Esophagus squamous epithelium (tissue), 5 donors: Measurements from ENCODE around the gene EEF1A1. TPM values are rescaled to one million over a fixed set of nuclear protein-coding genes. Genes with fewer than 3 reads are reported as not detected.

ENCODE experiments used
- DNase-seq: peaks from one replicate; lab custom pipeline; 2025; lab: John Stamatoyannopoulos, UW
- H3K27ac ChIP-seq, 4 donors: fragments of 200-600 bp; sonication (generic); one replicate each; pipeline ENCODE4 v1.5.1; 2016 to 2019; ENCODE audit warnings: mild to moderate bottlenecking in 1 of 4
- H3K27me3 ChIP-seq, 4 donors: fragments of 200-600 bp; sonication (generic); 1 replicate in 3 of 4; 2 replicates in 1 of 4; pipeline versions ENCODE4 v1.5.1 to v1.6.0; 2017 to 2021; ENCODE audit warnings: antibody characterized with exemption in 1 of 4
- H3K36me3 ChIP-seq, 3 donors: fragments of 200-600 bp; sonication (generic); one replicate each; pipeline ENCODE4 v1.5.1; 2016 to 2019
- H3K4me1 ChIP-seq, 3 donors: fragments of 200-600 bp; sonication (generic); one replicate each; pipeline ENCODE4 v1.5.1; 2017 to 2019
- H3K4me3 ChIP-seq, 4 donors: fragments of 200-600 bp; sonication (generic); 1 replicate in 3 of 4; 2 replicates in 1 of 4; pipeline ENCODE4 v1.5.1; 2016 to 2019; ENCODE audit warnings: mild to moderate bottlenecking in 2 of 4, moderate library complexity in 1 of 4
- H3K9me3 ChIP-seq, 3 donors: fragments of 200-600 bp; sonication (generic); one replicate each; pipeline ENCODE4 v1.5.1; 2016 to 2019
- POLR2A ChIP-seq, 4 donors: fragments of 450-650 bp; IDR thresholded peaks; one replicate each; pipeline ENCODE4 v1.6.1; 2017; ENCODE audit warnings: antibody characterized with exemption in 4 of 4, mild to moderate bottlenecking in 4 of 4, moderate library complexity in 3 of 4
- WGBS, 2 donors: methylation state at CpG; one replicate each; pipeline ENCODE4 v1.1.5; 2018; 5-methylcytosine and 5-hydroxymethylcytosine counted together
- intact Hi-C: fragments of 100-400 bp; cut with DNase I; formaldehyde crosslinking; loops from one replicate; pipeline ENCODE4 v1.15.0; 2022
- total RNA-seq, 4 donors: library from RNA; depleted of rRNA; stranded (reverse); fragments of >200 nt; gene quantifications; one replicate each; pipeline ENCODE4 v1.1.0, GENCODE V29; 2016
- TF ChIP-seq, protein P1 (sequence below), 6 experiments: fragments of 450-650 bp in 4 of 6; fragments of 200-600 bp in 2 of 6; sonication (generic) in 2 of 6; IDR thresholded peaks; one replicate each; pipeline ENCODE4 v1.5.1; 2016 to 2019; ENCODE audit warnings: antibody characterized with exemption in 6 of 6, mild to moderate bottlenecking in 4 of 6, moderate library complexity in 4 of 6
- donor health status: DM: yes; HTN: yes; CAD: no.

The EEF1A1 gene
- total RNA-seq, 4 donors from 2014 or later = 4,136 to 11,610 (median 7,059) TPM

DNA sequence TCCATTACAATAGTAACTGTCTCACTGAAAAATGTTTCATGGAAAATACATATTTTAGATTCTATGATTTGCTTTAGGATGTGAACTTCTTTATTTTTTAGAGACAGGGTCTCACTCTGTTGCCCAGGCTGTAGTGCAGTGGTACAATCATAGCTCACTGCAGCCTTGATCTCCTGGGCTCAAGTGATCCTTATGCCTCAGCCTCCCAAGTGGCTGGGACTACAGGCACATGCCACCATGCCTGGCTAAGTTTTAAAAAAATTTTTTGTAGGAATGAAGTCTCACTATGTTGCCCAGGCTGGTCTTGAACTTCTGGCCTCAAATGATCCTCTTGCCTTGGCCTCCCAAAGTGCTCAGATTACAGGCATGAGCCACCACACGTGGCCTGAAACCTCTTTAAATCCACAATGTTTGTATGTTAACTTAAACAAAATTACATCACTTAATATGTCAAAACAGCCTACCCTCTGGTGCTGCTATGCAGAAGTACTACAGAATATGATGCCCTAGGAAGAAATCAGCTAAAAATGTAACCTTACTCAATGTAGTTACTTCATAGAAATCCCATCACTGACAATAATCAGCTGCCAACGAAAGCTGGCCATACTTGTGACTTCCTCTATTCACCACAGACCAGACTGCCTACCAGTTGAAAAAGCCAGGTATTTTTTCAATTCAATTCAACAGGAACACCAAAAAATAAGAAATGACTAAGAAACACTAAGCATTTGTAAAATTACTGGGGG is 17.6 kb downstream of the EEF1A1 start:
- Histone ChIP-seq H3K4me3 (no peak overlapping the region), H3K9me3 (no peaks in the 10 kb centered on the region), H3K4me1 (no peaks in the 10 kb centered on the region), H3K36me3 (peaks cover 12 to 67% (median 19%) of the 10 kb centered on the region in 3 donors), H3K27me3 (no peaks in the 10 kb centered on the region), H3K27ac (no peak overlapping the region)
- intact Hi-C loops = no loop called here
- 54 to 57% methylated on average over 2 of the region's 2 CpGs for WGBS, 2 donors
- no peak for DNase-seq
- no peak for TF ChIP-seq POLR2A (IDR thresholded peaks at IDR 0.05)
- TF ChIP-seq, protein P1, sequence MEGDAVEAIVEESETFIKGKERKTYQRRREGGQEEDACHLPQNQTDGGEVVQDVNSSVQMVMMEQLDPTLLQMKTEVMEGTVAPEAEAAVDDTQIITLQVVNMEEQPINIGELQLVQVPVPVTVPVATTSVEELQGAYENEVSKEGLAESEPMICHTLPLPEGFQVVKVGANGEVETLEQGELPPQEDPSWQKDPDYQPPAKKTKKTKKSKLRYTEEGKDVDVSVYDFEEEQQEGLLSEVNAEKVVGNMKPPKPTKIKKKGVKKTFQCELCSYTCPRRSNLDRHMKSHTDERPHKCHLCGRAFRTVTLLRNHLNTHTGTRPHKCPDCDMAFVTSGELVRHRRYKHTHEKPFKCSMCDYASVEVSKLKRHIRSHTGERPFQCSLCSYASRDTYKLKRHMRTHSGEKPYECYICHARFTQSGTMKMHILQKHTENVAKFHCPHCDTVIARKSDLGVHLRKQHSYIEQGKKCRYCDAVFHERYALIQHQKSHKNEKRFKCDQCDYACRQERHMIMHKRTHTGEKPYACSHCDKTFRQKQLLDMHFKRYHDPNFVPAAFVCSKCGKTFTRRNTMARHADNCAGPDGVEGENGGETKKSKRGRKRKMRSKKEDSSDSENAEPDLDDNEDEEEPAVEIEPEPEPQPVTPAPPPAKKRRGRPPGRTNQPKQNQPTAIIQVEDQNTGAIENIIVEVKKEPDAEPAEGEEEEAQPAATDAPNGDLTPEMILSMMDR (IDR thresholded peaks at IDR 0.05) = no peak

DNA sequence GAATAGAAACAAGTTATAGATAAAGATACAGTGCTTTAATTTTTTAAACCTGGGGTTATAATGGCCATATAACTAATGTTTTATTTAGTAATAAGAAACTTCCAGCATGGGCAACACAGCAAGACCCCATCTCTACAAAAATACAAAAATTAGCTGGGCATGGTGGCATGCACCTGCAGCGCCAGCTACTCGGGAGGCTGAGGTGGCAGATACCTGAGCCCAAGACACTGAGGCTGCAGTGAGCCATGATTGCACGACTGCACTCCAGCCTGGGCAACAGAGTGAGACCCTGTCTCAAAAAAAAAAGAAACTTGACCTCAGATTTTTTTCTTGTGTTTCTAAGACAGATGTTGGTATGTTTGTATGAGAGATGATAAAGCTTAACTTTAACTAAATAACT is 22.9 kb downstream of the EEF1A1 start:
- DNase-seq = no peak
- Histone ChIP-seq H3K4me1 (no peaks in the 10 kb centered on the region), H3K9me3 (no peaks in the 10 kb centered on the region), H3K27me3 (no peaks in the 10 kb centered on the region), H3K27ac (no peak overlapping the region), H3K36me3 (peaks cover 12 to 100% (median 45%) of the 10 kb centered on the region in 3 donors), H3K4me3 (no peak overlapping the region)
- intact Hi-C loops = no loop called here
- WGBS, 2 donors = 98 to 100% methylated on average over 3 of the region's 3 CpGs
- TF ChIP-seq, protein P1 (IDR thresholded peaks at IDR 0.05) = no peak

DNA sequence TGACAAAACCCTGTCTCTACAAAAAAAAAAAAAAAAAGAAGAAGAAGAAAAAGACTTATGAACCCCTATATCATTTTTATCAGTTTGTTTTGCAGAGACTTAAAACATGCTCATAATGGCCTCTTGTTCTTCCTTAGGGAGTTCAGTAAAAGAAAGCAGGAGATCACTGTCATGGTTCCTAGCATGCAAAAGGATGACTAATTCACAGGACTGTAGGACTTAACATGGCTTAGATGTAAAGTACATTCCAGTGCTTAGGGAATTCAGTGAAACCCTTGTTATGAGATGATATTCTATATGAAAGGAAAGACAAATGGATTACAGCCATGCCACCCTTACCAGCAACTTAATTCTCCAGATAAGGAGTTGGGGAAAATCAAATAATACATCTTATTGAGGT is 29.5 kb downstream of the EEF1A1 start:
- H3K4me1 ChIP-seq = no peaks in the 10 kb centered on the region
- H3K4me3 ChIP-seq = no peak overlapping the region
- intact Hi-C loops = no loop called here
- DNase-seq = no peak
- H3K9me3 ChIP-seq = no peaks in the 10 kb centered on the region
- H3K27me3 ChIP-seq = no peaks in the 10 kb centered on the region
- H3K27ac ChIP-seq = no peak overlapping the region
- TF ChIP-seq POLR2A (IDR thresholded peaks at IDR 0.05) = no peak
- TF ChIP-seq, protein P1 (IDR thresholded peaks at IDR 0.05) = no peak
- H3K36me3 ChIP-seq = peaks cover 16 to 99% (median 36%) of the 10 kb centered on the region in 3 donors

DNA sequence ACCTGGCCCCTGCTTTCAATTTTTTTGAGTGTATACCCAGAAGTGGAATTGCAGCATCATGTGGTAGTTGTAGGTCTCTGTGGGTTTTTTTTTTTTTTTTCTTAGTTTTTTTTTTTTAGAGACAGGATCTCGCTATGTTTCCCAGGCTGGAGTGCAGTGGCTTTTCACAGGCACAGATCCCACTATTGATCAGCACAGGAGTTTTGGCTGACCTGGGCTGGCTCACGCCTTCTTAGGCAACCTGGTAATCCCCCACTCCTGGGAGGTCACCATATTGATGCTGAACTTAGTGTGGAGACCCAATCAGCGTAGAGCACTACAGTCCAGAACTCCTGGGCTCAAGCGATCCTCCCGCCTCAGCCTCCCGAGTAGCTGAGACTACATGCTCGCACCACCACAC is 33.4 kb downstream of the EEF1A1 start:
- H3K9me3 ChIP-seq = no peaks in the 10 kb centered on the region
- peaks cover 16 to 99% (median 34%) of the 10 kb centered on the region in 3 donors for H3K36me3 ChIP-seq
- no peaks in the 10 kb centered on the region for H3K4me1 ChIP-seq
- no peaks in the 10 kb centered on the region for H3K27me3 ChIP-seq
- H3K27ac ChIP-seq = no peak overlapping the region
- no peak for TF ChIP-seq POLR2A (IDR thresholded peaks at IDR 0.05)
- TF ChIP-seq, protein P1 (IDR thresholded peaks at IDR 0.05) = no peak
- DNase-seq = no peak
- 90 to 100% methylated on average over 7 of the region's 7 CpGs for WGBS, 2 donors
- intact Hi-C loops = no loop called here
- H3K4me3 ChIP-seq = no peak overlapping the region

DNA sequence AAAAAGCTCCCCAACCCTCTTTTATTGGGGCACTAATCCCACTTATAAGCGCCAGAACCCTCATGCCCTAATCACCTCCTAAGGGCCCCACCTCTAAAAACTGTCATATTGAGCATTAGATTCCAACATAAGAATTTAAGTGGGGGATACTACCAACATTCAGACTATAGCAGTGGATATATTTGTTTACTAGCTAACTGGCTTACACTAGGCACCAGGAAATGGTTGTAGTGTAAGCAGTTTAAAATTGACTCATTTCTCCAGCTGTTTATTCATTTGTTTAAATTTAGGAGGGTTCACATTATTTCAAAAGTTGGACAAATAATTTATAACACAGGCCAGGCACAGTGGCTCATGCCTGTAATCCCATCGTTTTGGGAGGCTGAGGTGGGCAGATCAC is 36.4 kb downstream of the EEF1A1 start:
- Histone ChIP-seq H3K4me3 (no peak overlapping the region), H3K4me1 (no peaks in the 10 kb centered on the region), H3K27ac (no peak overlapping the region), H3K27me3 (no peaks in the 10 kb centered on the region), H3K36me3 (peaks cover 39 to 100% (median 46%) of the 10 kb centered on the region in 3 donors), H3K9me3 (no peaks in the 10 kb centered on the region)
- 80 to 83% methylated on average over 2 of the region's 2 CpGs for WGBS, 2 donors
- TF ChIP-seq, protein P1 (IDR thresholded peaks at IDR 0.05) = no peak
- no peak for TF ChIP-seq POLR2A (IDR thresholded peaks at IDR 0.05)
- DNase-seq = no peak
- intact Hi-C loops = no loop called here
